ENCODE data around the gene COX7A1.
A peak's percentile ranks its signal among the peaks of the same experiment; 100 is the strongest.

COX7A1 gene

DNA sequence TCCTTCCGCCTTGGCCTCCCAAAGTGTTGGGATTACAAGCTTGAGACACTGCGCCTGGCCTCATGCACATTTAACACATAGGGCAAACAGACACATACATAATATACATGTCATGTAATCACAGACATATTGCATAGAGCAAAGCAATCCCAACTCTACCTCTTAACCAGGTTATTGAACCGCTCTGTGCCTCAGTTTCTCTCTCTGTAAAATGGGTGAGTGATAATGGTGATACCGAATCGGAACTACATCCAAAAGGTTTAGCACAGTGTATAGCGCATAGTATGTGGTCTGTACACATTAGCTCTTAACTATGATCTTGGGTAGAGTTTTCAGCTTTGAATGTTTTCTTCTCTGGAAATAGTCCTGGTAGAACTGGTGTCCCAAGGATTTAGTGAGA is 7.6 kb downstream of the COX7A1 start:
- Histone ChIP-seq H3K4me2 (ENCODE audit: low read length) (no peak overlapping the region), H3K79me2 (ENCODE audit: control insufficient read depth, low read length) (peaks cover 22% of the 10 kb centered on the region), H3K9me2 (replicated peaks; ENCODE audit: control insufficient read depth, low read length) (no peaks in the 10 kb centered on the region), H3K27me3 (ENCODE audit: control insufficient read depth, low read length) (no peaks in the 10 kb centered on the region), H3K9me3 (ENCODE audit: control insufficient read depth, insufficient read depth, low read length) (no peaks in the 10 kb centered on the region), H3K36me3 (ENCODE audit: control insufficient read depth, low read length) (peaks cover 45% of the 10 kb centered on the region), H3K4me3 (ENCODE audit: low read length) (no peak overlapping the region), H3K4me1 (ENCODE audit: control insufficient read depth, low read length) (peaks cover 8% of the 10 kb centered on the region), H3K27ac (ENCODE audit: low read depth, low read length) (no peak overlapping the region), H4K20me1 (ENCODE audit: control insufficient read depth, insufficient read depth, low read depth, low read length) (peaks cover 3% of the 10 kb centered on the region; the same call in 1 of the 2 replicates), H3F3A (ENCODE audit: control insufficient read depth, insufficient read depth) (no peaks in the 10 kb centered on the region)
- TF ChIP-seq CTCF (IDR thresholded peaks at IDR 0.05; ENCODE audit: low read depth, low read length, poor library complexity, severe bottlenecking) (no peak), EZH2phosphoT487 (IDR thresholded peaks at IDR 0.05; ENCODE audit: borderline replicate concordance, low read length) (no peak)

DNA sequence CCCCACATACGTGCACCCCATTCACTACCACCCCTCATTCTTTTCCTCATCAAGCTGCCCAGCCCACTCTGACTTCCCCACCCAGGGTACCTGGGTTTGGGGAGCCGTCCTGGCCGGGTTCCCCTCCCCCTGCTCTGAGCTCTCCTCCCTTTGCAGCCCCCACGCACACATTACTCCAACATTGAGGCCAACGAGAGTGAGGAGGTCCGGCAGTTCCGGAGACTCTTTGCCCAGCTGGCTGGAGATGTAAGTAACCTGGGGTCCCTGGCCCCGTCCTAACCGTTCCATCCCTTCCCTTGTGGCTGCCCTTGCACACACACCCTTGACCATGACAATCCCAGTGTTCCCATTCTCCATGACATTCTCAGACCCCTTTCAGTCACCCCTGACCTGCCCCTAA is 9.8 kb downstream of the COX7A1 start:
- H3K9me2 ChIP-seq (replicated peaks; ENCODE audit: control insufficient read depth, low read length), result no peaks in the 10 kb centered on the region
- TF ChIP-seq CTCF (IDR thresholded peaks at IDR 0.05; ENCODE audit: low read depth, low read length, poor library complexity, severe bottlenecking) (no peak), EZH2phosphoT487 (IDR thresholded peaks at IDR 0.05; ENCODE audit: borderline replicate concordance, low read length) (no peak)
- H3K4me3 ChIP-seq (ENCODE audit: low read length), result no peak overlapping the region
- H3K9me3 ChIP-seq (ENCODE audit: control insufficient read depth, insufficient read depth, low read length), result no peaks in the 10 kb centered on the region
- H3K4me1 ChIP-seq (ENCODE audit: control insufficient read depth, low read length), result peaks cover 11% of the 10 kb centered on the region
- H3K36me3 ChIP-seq (ENCODE audit: control insufficient read depth, low read length), result peaks cover 36% of the 10 kb centered on the region
- peaks cover 22% of the 10 kb centered on the region for H3K79me2 ChIP-seq (ENCODE audit: control insufficient read depth, low read length)
- H3K27me3 ChIP-seq (ENCODE audit: control insufficient read depth, low read length), result no peaks in the 10 kb centered on the region
- no peaks in the 10 kb centered on the region for H3F3A ChIP-seq (ENCODE audit: control insufficient read depth, insufficient read depth)
- H4K20me1 ChIP-seq (ENCODE audit: control insufficient read depth, insufficient read depth, low read depth, low read length), result peaks cover 3% of the 10 kb centered on the region; the same call in 1 of the 2 replicates
- no peak overlapping the region for H3K4me2 ChIP-seq (ENCODE audit: low read length)
- no peak overlapping the region for H3K27ac ChIP-seq (ENCODE audit: low read depth, low read length)

GRCh38 chr19:36142046-36142445 is 10.2 kb downstream of the COX7A1 start:
- H3K4me1 ChIP-seq (ENCODE audit: control insufficient read depth, low read length), result peaks cover 11% of the 10 kb centered on the region
- TF ChIP-seq EZH2phosphoT487 (IDR thresholded peaks at IDR 0.05; ENCODE audit: borderline replicate concordance, low read length) (no peak), CTCF (IDR thresholded peaks at IDR 0.05; ENCODE audit: low read depth, low read length, poor library complexity, severe bottlenecking) (no peak)
- H3K9me2 ChIP-seq (replicated peaks; ENCODE audit: control insufficient read depth, low read length), result no peaks in the 10 kb centered on the region
- H3K4me3 ChIP-seq (ENCODE audit: low read length), result no peak overlapping the region
- peak overlapping the region; percentile 85 for H3K4me2 ChIP-seq (ENCODE audit: low read length)
- peaks cover 36% of the 10 kb centered on the region for H3K36me3 ChIP-seq (ENCODE audit: control insufficient read depth, low read length)
- H3K79me2 ChIP-seq (ENCODE audit: control insufficient read depth, low read length), result peaks cover 22% of the 10 kb centered on the region
- no peak overlapping the region for H3K27ac ChIP-seq (ENCODE audit: low read depth, low read length)
- no peaks in the 10 kb centered on the region for H3K9me3 ChIP-seq (ENCODE audit: control insufficient read depth, insufficient read depth, low read length)
- H4K20me1 ChIP-seq (ENCODE audit: control insufficient read depth, insufficient read depth, low read depth, low read length), result peaks cover 3% of the 10 kb centered on the region; the same call in 1 of the 2 replicates
- H3F3A ChIP-seq (ENCODE audit: control insufficient read depth, insufficient read depth), result no peaks in the 10 kb centered on the region
- no peaks in the 10 kb centered on the region for H3K27me3 ChIP-seq (ENCODE audit: control insufficient read depth, low read length)
